Adrenal gland (tissue), 12 donors: ENCODE measurements around the gene PDLIM5. TPM values are rescaled to one million over a fixed set of nuclear protein-coding genes. Genes with fewer than 3 reads are reported as not detected.
A peak's percentile ranks its signal among the peaks of the same experiment; 100 is the strongest.
"Not testable (repeated sequence)": the region's sequence is repeated elsewhere in the genome, so short reads cannot be mapped to it uniquely, and the experiment has no call there.

Source experiments
- DNase-seq, 7 donors: peaks; one replicate each; pipeline ENCODE4 v3.0.0-alpha.2; 2019 to 2020
- H3K27ac ChIP-seq, 5 donors: fragments of 200-600 bp; sonication (generic) in 4 of 5; 1 replicate in 3 of 5; 2 replicates in 2 of 5; pipeline versions ENCODE4 v1.5.1 to v1.8.0; 2016 to 2020; ENCODE audit warnings: mild to moderate bottlenecking in 1 of 5
- H3K27me3 ChIP-seq: fragments of 200-600 bp; 2 replicates; pipeline ENCODE4 v1.8.0; 2021
- H3K36me3 ChIP-seq, 2 donors: fragments of 200-600 bp; replicated peaks in 1 of 2; 1 replicate in 1 of 2; 2 replicates in 1 of 2; pipeline versions ENCODE4 v1.5.1 to v1.8.0; 2018 to 2022
- H3K4me1 ChIP-seq, 2 donors: fragments of 200-600 bp; replicated peaks in 1 of 2; 1 replicate in 1 of 2; 2 replicates in 1 of 2; pipeline versions ENCODE4 v1.5.1 to v1.8.0; 2018 to 2021
- H3K4me3 ChIP-seq, 4 donors: fragments of 200-600 bp; sonication (generic) in 3 of 4; one replicate each; pipeline ENCODE4 v1.5.1; 2016 to 2018
- H3K9me3 ChIP-seq, 3 donors: fragments of 200-600 bp; sonication (generic) in 1 of 3; replicated peaks in 1 of 3; 1 replicate in 2 of 3; 2 replicates in 1 of 3; pipeline versions ENCODE4 v1.5.1 to v1.8.0; 2016 to 2021
- CTCF ChIP-seq, 6 experiments: fragments of 450-650 bp in 4 of 6; fragments of 200-600 bp in 2 of 6; sonication (generic) in 1 of 6; IDR thresholded peaks; 1 replicate in 5 of 6; 2 replicates in 1 of 6; pipeline versions ENCODE4 v1.5.1 to v1.8.0; 2016 to 2021; ENCODE audit warnings: antibody characterized with exemption in 6 of 6, mild to moderate bottlenecking in 2 of 6, moderate library complexity in 1 of 6
- POLR2A ChIP-seq, 2 donors: fragments of 450-650 bp; IDR thresholded peaks; one replicate each; pipeline ENCODE4 v1.6.1; 2017; ENCODE audit warnings: antibody characterized with exemption in 2 of 2, mild to moderate bottlenecking in 2 of 2, moderate library complexity in 1 of 2
- WGBS, 4 donors: extraction: QIAGEN DNeasy Blood & Tissue Kit in 2 of 4; methylation state at CpG; one replicate each; pipeline versions ENCODE4 v1.1.5 to v1.1.7; 2013 to 2017; 5-methylcytosine and 5-hydroxymethylcytosine counted together
- intact Hi-C, 2 donors: fragments of 100-400 bp; cut with DNase I; formaldehyde crosslinking; loops; one replicate each; pipeline versions ENCODE4 v1.14.1 to v1.15.0; 2022 to 2023
- polyA plus RNA-seq, 3 donors: library from polyadenylated mRNA; stranded (reverse); fragments of 200-250 nt in 2 of 3; fragments of 350-450 nt in 1 of 3; fragmentation: Illumina TruSeq in 1 of 3; extraction: RNeasy Lipid Tissue Mini Kit (QIAGEN cat#74804) in 1 of 3; gene quantifications; one replicate each; pipeline ENCODE4 v1.2.3, GENCODE V29; 2013 to 2014
- total RNA-seq, 9 donors: library from RNA; depleted of rRNA in 4 of 9; stranded (reverse); fragments of >200 nt in 4 of 9; fragments of 120-200 nt in 1 of 9; fragmentation: NEBNext Ultra II Directional in 1 of 9; extraction: Animal tissue kit (Norgen Biotek cat#: 25700) in 1 of 9; gene quantifications; one replicate each; pipeline versions ENCODE4 v1.1.0 to v1.2.4, GENCODE V29; 2013 to 2023
- donor health status: healthy with polysubstance abuse.
- donor health status: Bipolar disorder and iron deficiency.
- donor health status: DM: yes; HTN: yes; CAD: no.
- donor health status: DM: no; HTN: no; CAD: no.
- donor health status: DM: no; HTN: no; CAD: no.
- donor health status: DM: yes; HTN: yes; CAD: no.

Gene PDLIM5
- total and polyA plus RNA-seq, 12 donors = 26.2 to 150 (median 84.0) TPM

DNA sequence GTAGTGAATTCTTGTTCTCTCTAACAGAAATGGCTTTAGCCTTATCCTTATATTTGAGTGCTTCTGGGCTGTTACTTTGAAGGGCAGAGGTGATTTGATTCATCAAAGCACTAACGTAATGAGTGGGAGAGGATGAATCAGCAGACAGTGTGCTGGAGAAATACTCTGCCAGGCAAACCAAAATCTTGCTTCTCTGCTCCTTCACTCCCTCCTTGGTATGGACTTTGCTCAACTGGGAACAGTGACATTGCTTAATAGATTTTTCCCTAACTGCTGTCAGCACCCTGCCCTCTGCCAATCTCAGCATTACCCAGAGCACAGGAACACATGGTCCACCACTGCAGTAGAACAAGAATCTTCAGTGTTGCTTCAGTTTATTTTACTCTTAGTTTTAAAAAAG is 56.0 kb downstream of the PDLIM5 start:
- intact Hi-C loops = no loop called here
- Histone ChIP-seq H3K27ac (peak overlapping the region in 2 of 5 donors; percentile 13 to 55), H3K27me3 (no peaks in the 10 kb centered on the region), H3K36me3 (no peaks in the 10 kb centered on the region), H3K9me3 (no peaks in the 10 kb centered on the region), H3K4me1 (peaks cover 9 to 32% of the 10 kb centered on the region in 2 donors), H3K4me3 (no peak overlapping the region)
- 0 to 19% (median 9%) methylated on average over 1 of the region's 1 CpG for WGBS, 4 donors
- peak in 6 of 7 donors; percentile 25 to 65 (median 42) for DNase-seq
- TF ChIP-seq POLR2A (IDR thresholded peaks at IDR 0.05) (no peak), CTCF (IDR thresholded peaks at IDR 0.05) (no peak)

GRCh38 chr4:94508296-94508695 is 56.6 kb downstream of the PDLIM5 start:
- Histone ChIP-seq H3K4me1 (peaks cover 9 to 32% of the 10 kb centered on the region in 2 donors), H3K36me3 (no peaks in the 10 kb centered on the region), H3K9me3 (no peaks in the 10 kb centered on the region), H3K27me3 (no peaks in the 10 kb centered on the region), H3K4me3 (no peak overlapping the region), H3K27ac (peak overlapping the region in 2 of 5 donors; percentile 0 to 55)
- intact Hi-C loops = no loop called here
- TF ChIP-seq CTCF (IDR thresholded peaks at IDR 0.05) (no peak), POLR2A (IDR thresholded peaks at IDR 0.05) (no peak)
- 39 to 55% (median 51%) methylated on average over 1 of the region's 1 CpG for WGBS, 4 donors
- DNase-seq = no peak

GRCh38 chr4:94508806-94509205 is 57.1 kb downstream of the PDLIM5 start:
- TF ChIP-seq CTCF (IDR thresholded peaks at IDR 0.05) = no peak
- H3K4me1 ChIP-seq = peaks cover 9 to 32% of the 10 kb centered on the region in 2 donors
- intact Hi-C loops = no loop called here
- H3K27me3 ChIP-seq = no peaks in the 10 kb centered on the region
- H3K36me3 ChIP-seq = no peaks in the 10 kb centered on the region
- H3K9me3 ChIP-seq = no peaks in the 10 kb centered on the region
- no peak for DNase-seq
- 64 to 87% (median 68%) methylated on average over 1 of the region's 1 CpG for WGBS, 4 donors
- no peak overlapping the region for H3K27ac ChIP-seq
- H3K4me3 ChIP-seq = no peak overlapping the region

- no peaks in the 10 kb centered on the region for H3K9me3 ChIP-seq
- H3K4me3 ChIP-seq = no peak overlapping the region
- H3K27ac ChIP-seq = no peak overlapping the region
- no peak for TF ChIP-seq POLR2A (IDR thresholded peaks at IDR 0.05)
- TF ChIP-seq CTCF (IDR thresholded peaks at IDR 0.05) = no peak
- 95 to 100% (median 99%) methylated on average over 1 of the region's 1 CpG for WGBS, 4 donors
- no peak for DNase-seq
- peaks cover 9 to 32% of the 10 kb centered on the region in 2 donors for H3K4me1 ChIP-seq
- no peaks in the 10 kb centered on the region for H3K27me3 ChIP-seq
- no peaks in the 10 kb centered on the region for H3K36me3 ChIP-seq
- intact Hi-C loops = no loop called here
These were observed 59.8 kb downstream of the PDLIM5 start for GRCh38 chr4:94511591-94511990.

- H3K4me3 ChIP-seq, H3K27me3 ChIP-seq, DNase-seq, H3K27ac ChIP-seq, intact Hi-C loops, H3K9me3 ChIP-seq, H3K36me3 ChIP-seq: not testable (repeated sequence)
- peaks cover 0 to 19% of the 10 kb centered on the region in 2 donors for H3K4me1 ChIP-seq
- WGBS, 4 donors = 85 to 97% (median 88%) methylated on average over 2 of the region's 2 CpGs
These were observed 61.8 kb downstream of the PDLIM5 start for GRCh38 chr4:94513532-94513931.
